Measurements from ENCODE around the gene MED16. TPM values are rescaled to one million over a fixed set of nuclear protein-coding genes. Genes with fewer than 3 reads are reported as not detected.
A peak's percentile ranks its signal among the peaks of the same experiment; 100 is the strongest.

Gene MED16
- total and polyA plus RNA-seq, 2 of the 13 experiments (the other 11 are each of a cell fraction or from before 2014, with no cell fraction given) = 13.3 to 14.8 TPM

GRCh38 chr19:925087-925525, 32.1 kb upstream of the MED16 start (continued):
- TF ChIP-seq MTERF4 (CRISPR knock-in tag; IDR thresholded peaks at IDR 0.05) = 0 out of 2 replicates have a peak, but pooled peaks have one; percentile 23
- no peak for TF ChIP-seq GPBP1L1 (CRISPR knock-in tag; IDR thresholded peaks at IDR 0.05)
- peak; percentile 46; the same call in 1 of the 2 replicates for TF ChIP-seq IRF9 (CRISPR knock-in tag; IDR thresholded peaks at IDR 0.05; ENCODE audit: borderline replicate concordance)
- peak; percentile 86 for TF ChIP-seq RCOR2 (CRISPR knock-in tag; IDR thresholded peaks at IDR 0.05)
- 0 out of 2 replicates have a peak, but pooled peaks have one; percentile 11 for TF ChIP-seq ZHX2 (IDR thresholded peaks at IDR 0.05; ENCODE audit: low read depth)
- no peak for TF ChIP-seq ZHX2 (CRISPR knock-in tag; IDR thresholded peaks at IDR 0.05; ENCODE audit: borderline replicate concordance)
- 0 out of 2 replicates have a peak, but pooled peaks have one; percentile 19 for TF ChIP-seq ZNF335 (CRISPR knock-in tag; IDR thresholded peaks at IDR 0.05)
- peak; percentile 58 for TF ChIP-seq ZEB1 (IDR thresholded peaks at IDR 0.05; ENCODE audit: insufficient replicate concordance, low read depth)
- TF ChIP-seq NONO (IDR thresholded peaks at IDR 0.05) = no peak
- TF ChIP-seq NONO (CRISPR knock-in tag; conservative IDR thresholded peaks at IDR 0.05) = peak; percentile 57
- TF ChIP-seq CENPX (CRISPR knock-in tag; IDR thresholded peaks at IDR 0.05) = no peak
- peak; percentile 83; the same call in 1 of the 2 replicates for TF ChIP-seq MYC (CRISPR knock-in tag; IDR thresholded peaks at IDR 0.05; ENCODE audit: borderline replicate concordance)
- no peak for TF ChIP-seq GATAD2A (CRISPR knock-in tag; IDR thresholded peaks at IDR 0.05)
- TF ChIP-seq AFF4 (CRISPR knock-in tag; IDR thresholded peaks at IDR 0.05) = no peak
- no peak for TF ChIP-seq CREBL2 (CRISPR knock-in tag; IDR thresholded peaks at IDR 0.05; ENCODE audit: borderline replicate concordance)
- peak; percentile 10; the same call in 1 of the 2 replicates for TF ChIP-seq NR2C2 (CRISPR knock-in tag; IDR thresholded peaks at IDR 0.05; ENCODE audit: borderline replicate concordance)
- peak; percentile 82 for TF ChIP-seq ZNF768 (CRISPR knock-in tag; IDR thresholded peaks at IDR 0.05)
